ENCODE data around the gene MTAP. TPM values are rescaled to one million over a fixed set of nuclear protein-coding genes. Genes with fewer than 3 reads are reported as not detected.

The MTAP gene
- total RNA-seq, 1 donor = 30.4 TPM

DNA sequence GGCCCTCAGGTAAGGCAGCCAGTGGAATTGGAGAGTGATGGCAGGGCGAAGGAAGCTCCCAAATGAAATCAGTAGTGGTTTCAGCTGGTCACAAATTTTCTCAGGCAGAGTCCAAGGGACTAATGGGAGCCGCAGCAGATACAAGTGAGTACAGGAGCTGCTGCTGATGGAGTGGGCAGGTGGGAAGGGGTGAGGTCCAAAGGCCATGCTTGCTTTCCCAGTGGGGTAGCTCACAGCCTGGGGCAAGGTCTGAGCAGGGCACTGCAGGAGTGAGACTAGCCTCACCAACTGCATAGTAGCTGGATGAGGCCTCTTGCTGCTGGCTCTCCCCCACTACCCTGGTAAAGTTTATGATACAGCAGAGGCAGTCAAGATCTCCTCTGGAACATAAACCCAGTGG, 38.2 kb downstream of the MTAP start:
- H3K36me3 ChIP-seq (ENCODE audit: insufficient read depth, low read length) = peaks cover 37% of the 10 kb centered on the region
- peaks cover 22% of the 10 kb centered on the region for H3K4me1 ChIP-seq (ENCODE audit: insufficient read depth, low read length)
- TF ChIP-seq, protein P1, sequence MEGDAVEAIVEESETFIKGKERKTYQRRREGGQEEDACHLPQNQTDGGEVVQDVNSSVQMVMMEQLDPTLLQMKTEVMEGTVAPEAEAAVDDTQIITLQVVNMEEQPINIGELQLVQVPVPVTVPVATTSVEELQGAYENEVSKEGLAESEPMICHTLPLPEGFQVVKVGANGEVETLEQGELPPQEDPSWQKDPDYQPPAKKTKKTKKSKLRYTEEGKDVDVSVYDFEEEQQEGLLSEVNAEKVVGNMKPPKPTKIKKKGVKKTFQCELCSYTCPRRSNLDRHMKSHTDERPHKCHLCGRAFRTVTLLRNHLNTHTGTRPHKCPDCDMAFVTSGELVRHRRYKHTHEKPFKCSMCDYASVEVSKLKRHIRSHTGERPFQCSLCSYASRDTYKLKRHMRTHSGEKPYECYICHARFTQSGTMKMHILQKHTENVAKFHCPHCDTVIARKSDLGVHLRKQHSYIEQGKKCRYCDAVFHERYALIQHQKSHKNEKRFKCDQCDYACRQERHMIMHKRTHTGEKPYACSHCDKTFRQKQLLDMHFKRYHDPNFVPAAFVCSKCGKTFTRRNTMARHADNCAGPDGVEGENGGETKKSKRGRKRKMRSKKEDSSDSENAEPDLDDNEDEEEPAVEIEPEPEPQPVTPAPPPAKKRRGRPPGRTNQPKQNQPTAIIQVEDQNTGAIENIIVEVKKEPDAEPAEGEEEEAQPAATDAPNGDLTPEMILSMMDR (IDR thresholded peaks at IDR 0.05; ENCODE audit: extremely low read depth, low read depth, low read length) = no peak
- H3K27ac ChIP-seq (ENCODE audit: low read depth, low read length) = no peak overlapping the region
- H2AFZ ChIP-seq (ENCODE audit: low read length) = no peak overlapping the region
- no peak overlapping the region for H3K4me3 ChIP-seq (ENCODE audit: insufficient read depth, low read length)
- DNase-seq (ENCODE audit: insufficient read length, low spot score, missing footprints) = no peak
- no peaks in the 10 kb centered on the region for H3K27me3 ChIP-seq (ENCODE audit: insufficient read depth, low read length)
- peaks cover 2% of the 10 kb centered on the region for H3K79me2 ChIP-seq (ENCODE audit: insufficient read depth, low read length)
- no peak overlapping the region for H3K4me2 ChIP-seq (ENCODE audit: insufficient read depth, low read length)
- no peaks in the 10 kb centered on the region for H3K9me3 ChIP-seq (ENCODE audit: low read depth, low read length)
- H4K20me1 ChIP-seq (ENCODE audit: insufficient read depth, low read length) = no peaks in the 10 kb centered on the region

- Histone ChIP-seq H3K4me2 (ENCODE audit: insufficient read depth, low read length) (no peak overlapping the region), H3K36me3 (ENCODE audit: insufficient read depth, low read length) (peaks cover 37% of the 10 kb centered on the region), H3K27me3 (ENCODE audit: insufficient read depth, low read length) (no peaks in the 10 kb centered on the region)
Measured at GRCh38 chr9:21841133-21841532, 38.7 kb downstream of the MTAP start.

DNA sequence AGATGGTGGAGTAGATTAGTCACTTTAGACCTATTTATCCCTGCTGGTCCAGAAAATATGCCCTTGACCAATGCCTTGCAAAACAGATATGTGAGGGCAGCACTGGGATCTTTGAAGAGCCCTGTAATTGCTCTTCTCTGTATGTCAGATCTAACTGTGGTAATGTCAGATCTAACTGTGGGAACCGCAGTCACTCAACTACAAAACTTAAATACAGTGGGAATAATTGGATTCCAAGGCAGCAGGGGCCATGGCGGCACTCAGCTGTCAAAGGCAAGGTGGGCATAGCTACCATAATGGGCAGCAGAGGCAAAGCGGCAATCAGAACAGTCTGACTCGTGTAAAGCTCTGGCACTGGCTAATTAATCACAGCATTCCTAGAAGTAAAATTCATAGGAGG, 46.2 kb downstream of the MTAP start:
- no peak overlapping the region for H3K4me2 ChIP-seq (ENCODE audit: insufficient read depth, low read length)
- H2AFZ ChIP-seq (ENCODE audit: low read length) = no peak overlapping the region
- H3K4me3 ChIP-seq (ENCODE audit: insufficient read depth, low read length) = no peak overlapping the region
- H3K4me1 ChIP-seq (ENCODE audit: insufficient read depth, low read length) = no peaks in the 10 kb centered on the region
- no peaks in the 10 kb centered on the region for H4K20me1 ChIP-seq (ENCODE audit: insufficient read depth, low read length)
- no peak overlapping the region for H3K27ac ChIP-seq (ENCODE audit: low read depth, low read length)
- H3K27me3 ChIP-seq (ENCODE audit: insufficient read depth, low read length) = no peaks in the 10 kb centered on the region
- peaks cover 4% of the 10 kb centered on the region for H3K36me3 ChIP-seq (ENCODE audit: insufficient read depth, low read length)
- TF ChIP-seq, protein P1 (IDR thresholded peaks at IDR 0.05; ENCODE audit: extremely low read depth, low read depth, low read length) = no peak
- H3K79me2 ChIP-seq (ENCODE audit: insufficient read depth, low read length) = no peaks in the 10 kb centered on the region
- H3K9me3 ChIP-seq (ENCODE audit: low read depth, low read length) = peaks cover 2% of the 10 kb centered on the region
- no peak for DNase-seq (ENCODE audit: insufficient read length, low spot score, missing footprints)

More at GRCh38 chr9:21841133-21841532, 38.7 kb downstream of the MTAP start:
- Histone ChIP-seq H3K9me3 (ENCODE audit: low read depth, low read length) (no peaks in the 10 kb centered on the region), H2AFZ (ENCODE audit: low read length) (no peak overlapping the region), H3K4me3 (ENCODE audit: insufficient read depth, low read length) (no peak overlapping the region), H4K20me1 (ENCODE audit: insufficient read depth, low read length) (no peaks in the 10 kb centered on the region), H3K4me1 (ENCODE audit: insufficient read depth, low read length) (peaks cover 17% of the 10 kb centered on the region), H3K27ac (ENCODE audit: low read depth, low read length) (no peak overlapping the region), H3K79me2 (ENCODE audit: insufficient read depth, low read length) (peaks cover 2% of the 10 kb centered on the region)
- TF ChIP-seq, protein P1 (IDR thresholded peaks at IDR 0.05; ENCODE audit: extremely low read depth, low read depth, low read length) = no peak
- no peak for DNase-seq (ENCODE audit: insufficient read length, low spot score, missing footprints)

- TF ChIP-seq, protein P1 (IDR thresholded peaks at IDR 0.05; ENCODE audit: extremely low read depth, low read depth, low read length) = no peak
Measured at GRCh38 chr9:21852754-21853153, 50.3 kb downstream of the MTAP start.

More at GRCh38 chr9:21852754-21853153, 50.3 kb downstream of the MTAP start:
- Histone ChIP-seq H4K20me1 (ENCODE audit: insufficient read depth, low read length) (no peaks in the 10 kb centered on the region), H3K9me3 (ENCODE audit: low read depth, low read length) (peaks cover 2% of the 10 kb centered on the region), H3K27me3 (ENCODE audit: insufficient read depth, low read length) (no peaks in the 10 kb centered on the region), H3K4me2 (ENCODE audit: insufficient read depth, low read length) (no peak overlapping the region), H3K4me1 (ENCODE audit: insufficient read depth, low read length) (peaks cover 14% of the 10 kb centered on the region), H3K79me2 (ENCODE audit: insufficient read depth, low read length) (no peaks in the 10 kb centered on the region), H3K4me3 (ENCODE audit: insufficient read depth, low read length) (no peak overlapping the region), H3K36me3 (ENCODE audit: insufficient read depth, low read length) (peaks cover 25% of the 10 kb centered on the region), H2AFZ (ENCODE audit: low read length) (no peak overlapping the region), H3K27ac (ENCODE audit: low read depth, low read length) (no peak overlapping the region)
- DNase-seq (ENCODE audit: insufficient read length, low spot score, missing footprints) = no peak

All from osteoblast (primary cell).